K562 (cell line): ENCODE results near the gene PARD6B. TPM values are rescaled to one million over a fixed set of nuclear protein-coding genes. Genes with fewer than 3 reads are reported as not detected.

ENCODE experiments used
- MTA1 ChIP-seq: fragments of 450-650 bp; IDR thresholded peaks from 2 replicates; pipeline ENCODE4 v1.6.1; 2017; ENCODE audit warnings: borderline replicate concordance
- MYC ChIP-seq, 2 experiments: fragments of 250-450 bp in 1 of 2; sonication (Bioruptor Pico) in 1 of 2; IDR thresholded peaks; 2 replicates each; pipeline versions ENCODE4 v1.5.1 to v1.6.1; 2012 to 2021; ENCODE audit warnings: low read depth in 2 of 2, borderline replicate concordance in 1 of 2, improper control_type of control experiment in 1 of 2, low read length in 1 of 2, mild to moderate bottlenecking in 1 of 2, moderate library complexity in 1 of 2
- NR4A1 ChIP-seq, 2 experiments: fragments of 250-450 bp in 1 of 2; fragments of 450-650 bp in 1 of 2; sonication (Bioruptor Pico) in 1 of 2; IDR thresholded peaks; 2 replicates each; pipeline versions ENCODE4 v1.4.0 to v1.6.1; 2016 to 2020; ENCODE audit warnings: mild to moderate bottlenecking in 2 of 2, missing compliant biosample characterization in 1 of 2, missing genetic modification characterization in 1 of 2, moderate library complexity in 1 of 2
- POLR3G ChIP-seq: IDR thresholded peaks from 2 replicates; pipeline ENCODE4 v1.6.1; 2011; ENCODE audit not compliant: insufficient read length, insufficient replicate concordance; ENCODE audit errors: extremely low read depth
- SREBF2 ChIP-seq: sonication (generic); formaldehyde crosslinking; IDR thresholded peaks from 2 replicates; pipeline ENCODE4 v1.4.0; 2020; ENCODE audit warnings: mild to moderate bottlenecking, missing genetic modification reagents
- ZNF311 ChIP-seq: fragments of 250-450 bp; sonication (Bioruptor Pico); IDR thresholded peaks from 2 replicates; pipeline ENCODE4 v1.4.0; 2020; ENCODE audit warnings: mild to moderate bottlenecking, moderate library complexity
- polyA plus RNA-seq, 8 experiments: library from polyadenylated mRNA; depleted of rRNA in 4 of 8; stranded (reverse) in 5 of 8; unstranded in 3 of 8; fragments of >200 nt; fragmentation: Nextera tagmentation in 2 of 8; fragmentation: Illumina TruSeq in 1 of 8; extraction: Ambion mirVana in 2 of 8; extraction: Trizol in 1 of 8; gene quantifications; 2 replicates each; pipeline versions ENCODE4 v1.2.1 to v1.2.3, GENCODE V29; 2011 to 2014; ENCODE audit warnings: inconsistent platforms in 1 of 8, missing spikeins in 1 of 8
- total RNA-seq, 7 experiments: library from RNA; depleted of rRNA in 6 of 7; stranded (reverse); fragments of >200 nt in 6 of 7; fragmentation: Illumina TruSeq in 2 of 7; extraction: Trizol in 2 of 7; gene quantifications; 2 replicates each; pipeline versions ENCODE4 v1.2.1 to v1.2.3, GENCODE V29; 2011 to 2021; ENCODE audit warnings: low replicate concordance in 1 of 7
- TF ChIP-seq, protein P1 (sequence below): fragments of 450-650 bp; IDR thresholded peaks from 2 replicates; pipeline ENCODE4 v1.6.1; 2016; ENCODE audit warnings: mild to moderate bottlenecking, moderate library complexity
- TF ChIP-seq, protein P2 (sequence below): sonication (generic); formaldehyde crosslinking; IDR thresholded peaks from 2 replicates; pipeline ENCODE4 v1.8.0; 2022; ENCODE audit warnings: missing genetic modification reagents, mild to moderate bottlenecking, borderline replicate concordance
- TF ChIP-seq, protein P3 (sequence below): IDR thresholded peaks from 2 replicates; pipeline ENCODE4 v1.6.1; 2012; ENCODE audit warnings: low read depth, low read length, improper control_type of control experiment, borderline replicate concordance

Gene PARD6B
- total and polyA plus RNA-seq, 9 of the 15 experiments (the other 6 are each of a cell fraction or from before 2014, with no cell fraction given), result 1.7 to 12.3 (median 5.5) TPM

DNA sequence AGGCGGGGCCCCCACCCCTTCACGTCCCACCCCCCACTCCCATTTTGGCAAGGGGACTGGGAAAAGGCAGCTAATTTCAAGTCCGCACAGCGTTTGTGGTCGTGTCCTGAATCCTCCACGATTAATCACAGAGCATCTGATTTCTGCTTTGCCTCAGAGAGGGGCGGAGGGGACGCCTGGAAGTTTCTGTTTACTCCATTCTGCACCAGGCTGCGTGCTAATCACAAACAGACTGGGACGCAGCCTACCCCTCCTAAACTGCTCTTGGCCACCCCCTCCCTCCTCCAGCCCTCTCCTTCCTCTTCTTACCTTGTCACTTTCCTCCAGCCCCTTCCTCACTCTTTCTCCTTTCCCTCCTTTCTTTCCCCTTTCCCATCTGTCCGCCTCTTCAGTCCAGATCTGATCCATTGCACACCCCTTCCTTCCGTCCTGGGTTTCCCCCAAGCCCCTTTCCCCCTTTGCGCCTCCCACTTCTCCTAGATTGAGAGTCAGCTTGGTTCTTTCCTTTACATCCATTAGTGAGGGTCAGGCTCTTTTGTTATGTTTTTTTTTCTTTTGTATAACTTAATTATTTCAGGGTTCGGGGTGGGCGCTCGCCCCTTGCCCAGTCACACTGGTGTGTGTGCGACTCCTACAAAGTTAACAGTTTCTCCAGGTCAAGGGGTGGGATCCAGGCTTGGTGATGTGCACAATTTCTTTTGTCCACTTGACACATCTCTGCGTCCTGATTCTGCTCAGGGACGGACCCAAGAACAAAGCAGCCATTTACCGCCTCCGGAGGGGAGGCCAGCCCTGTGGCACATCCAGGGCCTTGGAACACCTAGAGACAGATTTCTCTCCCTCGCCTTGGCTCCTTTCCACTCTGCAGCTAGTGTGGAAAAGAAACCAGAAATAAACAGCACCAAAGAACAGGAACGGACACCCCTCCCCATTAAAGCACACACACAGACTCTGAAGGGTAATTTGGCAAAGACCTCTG is 39.5 kb upstream of the PARD6B start (continued):
- TF ChIP-seq, protein P1, sequence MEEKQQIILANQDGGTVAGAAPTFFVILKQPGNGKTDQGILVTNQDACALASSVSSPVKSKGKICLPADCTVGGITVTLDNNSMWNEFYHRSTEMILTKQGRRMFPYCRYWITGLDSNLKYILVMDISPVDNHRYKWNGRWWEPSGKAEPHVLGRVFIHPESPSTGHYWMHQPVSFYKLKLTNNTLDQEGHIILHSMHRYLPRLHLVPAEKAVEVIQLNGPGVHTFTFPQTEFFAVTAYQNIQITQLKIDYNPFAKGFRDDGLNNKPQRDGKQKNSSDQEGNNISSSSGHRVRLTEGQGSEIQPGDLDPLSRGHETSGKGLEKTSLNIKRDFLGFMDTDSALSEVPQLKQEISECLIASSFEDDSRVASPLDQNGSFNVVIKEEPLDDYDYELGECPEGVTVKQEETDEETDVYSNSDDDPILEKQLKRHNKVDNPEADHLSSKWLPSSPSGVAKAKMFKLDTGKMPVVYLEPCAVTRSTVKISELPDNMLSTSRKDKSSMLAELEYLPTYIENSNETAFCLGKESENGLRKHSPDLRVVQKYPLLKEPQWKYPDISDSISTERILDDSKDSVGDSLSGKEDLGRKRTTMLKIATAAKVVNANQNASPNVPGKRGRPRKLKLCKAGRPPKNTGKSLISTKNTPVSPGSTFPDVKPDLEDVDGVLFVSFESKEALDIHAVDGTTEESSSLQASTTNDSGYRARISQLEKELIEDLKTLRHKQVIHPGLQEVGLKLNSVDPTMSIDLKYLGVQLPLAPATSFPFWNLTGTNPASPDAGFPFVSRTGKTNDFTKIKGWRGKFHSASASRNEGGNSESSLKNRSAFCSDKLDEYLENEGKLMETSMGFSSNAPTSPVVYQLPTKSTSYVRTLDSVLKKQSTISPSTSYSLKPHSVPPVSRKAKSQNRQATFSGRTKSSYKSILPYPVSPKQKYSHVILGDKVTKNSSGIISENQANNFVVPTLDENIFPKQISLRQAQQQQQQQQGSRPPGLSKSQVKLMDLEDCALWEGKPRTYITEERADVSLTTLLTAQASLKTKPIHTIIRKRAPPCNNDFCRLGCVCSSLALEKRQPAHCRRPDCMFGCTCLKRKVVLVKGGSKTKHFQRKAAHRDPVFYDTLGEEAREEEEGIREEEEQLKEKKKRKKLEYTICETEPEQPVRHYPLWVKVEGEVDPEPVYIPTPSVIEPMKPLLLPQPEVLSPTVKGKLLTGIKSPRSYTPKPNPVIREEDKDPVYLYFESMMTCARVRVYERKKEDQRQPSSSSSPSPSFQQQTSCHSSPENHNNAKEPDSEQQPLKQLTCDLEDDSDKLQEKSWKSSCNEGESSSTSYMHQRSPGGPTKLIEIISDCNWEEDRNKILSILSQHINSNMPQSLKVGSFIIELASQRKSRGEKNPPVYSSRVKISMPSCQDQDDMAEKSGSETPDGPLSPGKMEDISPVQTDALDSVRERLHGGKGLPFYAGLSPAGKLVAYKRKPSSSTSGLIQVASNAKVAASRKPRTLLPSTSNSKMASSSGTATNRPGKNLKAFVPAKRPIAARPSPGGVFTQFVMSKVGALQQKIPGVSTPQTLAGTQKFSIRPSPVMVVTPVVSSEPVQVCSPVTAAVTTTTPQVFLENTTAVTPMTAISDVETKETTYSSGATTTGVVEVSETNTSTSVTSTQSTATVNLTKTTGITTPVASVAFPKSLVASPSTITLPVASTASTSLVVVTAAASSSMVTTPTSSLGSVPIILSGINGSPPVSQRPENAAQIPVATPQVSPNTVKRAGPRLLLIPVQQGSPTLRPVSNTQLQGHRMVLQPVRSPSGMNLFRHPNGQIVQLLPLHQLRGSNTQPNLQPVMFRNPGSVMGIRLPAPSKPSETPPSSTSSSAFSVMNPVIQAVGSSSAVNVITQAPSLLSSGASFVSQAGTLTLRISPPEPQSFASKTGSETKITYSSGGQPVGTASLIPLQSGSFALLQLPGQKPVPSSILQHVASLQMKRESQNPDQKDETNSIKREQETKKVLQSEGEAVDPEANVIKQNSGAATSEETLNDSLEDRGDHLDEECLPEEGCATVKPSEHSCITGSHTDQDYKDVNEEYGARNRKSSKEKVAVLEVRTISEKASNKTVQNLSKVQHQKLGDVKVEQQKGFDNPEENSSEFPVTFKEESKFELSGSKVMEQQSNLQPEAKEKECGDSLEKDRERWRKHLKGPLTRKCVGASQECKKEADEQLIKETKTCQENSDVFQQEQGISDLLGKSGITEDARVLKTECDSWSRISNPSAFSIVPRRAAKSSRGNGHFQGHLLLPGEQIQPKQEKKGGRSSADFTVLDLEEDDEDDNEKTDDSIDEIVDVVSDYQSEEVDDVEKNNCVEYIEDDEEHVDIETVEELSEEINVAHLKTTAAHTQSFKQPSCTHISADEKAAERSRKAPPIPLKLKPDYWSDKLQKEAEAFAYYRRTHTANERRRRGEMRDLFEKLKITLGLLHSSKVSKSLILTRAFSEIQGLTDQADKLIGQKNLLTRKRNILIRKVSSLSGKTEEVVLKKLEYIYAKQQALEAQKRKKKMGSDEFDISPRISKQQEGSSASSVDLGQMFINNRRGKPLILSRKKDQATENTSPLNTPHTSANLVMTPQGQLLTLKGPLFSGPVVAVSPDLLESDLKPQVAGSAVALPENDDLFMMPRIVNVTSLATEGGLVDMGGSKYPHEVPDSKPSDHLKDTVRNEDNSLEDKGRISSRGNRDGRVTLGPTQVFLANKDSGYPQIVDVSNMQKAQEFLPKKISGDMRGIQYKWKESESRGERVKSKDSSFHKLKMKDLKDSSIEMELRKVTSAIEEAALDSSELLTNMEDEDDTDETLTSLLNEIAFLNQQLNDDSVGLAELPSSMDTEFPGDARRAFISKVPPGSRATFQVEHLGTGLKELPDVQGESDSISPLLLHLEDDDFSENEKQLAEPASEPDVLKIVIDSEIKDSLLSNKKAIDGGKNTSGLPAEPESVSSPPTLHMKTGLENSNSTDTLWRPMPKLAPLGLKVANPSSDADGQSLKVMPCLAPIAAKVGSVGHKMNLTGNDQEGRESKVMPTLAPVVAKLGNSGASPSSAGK, result no peak
- TF ChIP-seq SREBF2 (CRISPR knock-in tag) (no peak), POLR3G (no peak), NR4A1 (CRISPR knock-in tag; IDR thresholded peaks at IDR 0.05) (no peak), NR4A1 (tag; IDR thresholded peaks at IDR 0.05) (no peak), ZNF311 (no peak), MTA1 (peak; percentile 53; the same call in 1 of the 2 replicates), MYC (IDR thresholded peaks at IDR 0.05; ENCODE audit: low read depth, low read length) (no peak; the same call in 1 of the 2 replicates), MYC (CRISPR knock-in tag; IDR thresholded peaks at IDR 0.05; ENCODE audit: borderline replicate concordance, low read depth) (no peak)
- TF ChIP-seq, protein P2, sequence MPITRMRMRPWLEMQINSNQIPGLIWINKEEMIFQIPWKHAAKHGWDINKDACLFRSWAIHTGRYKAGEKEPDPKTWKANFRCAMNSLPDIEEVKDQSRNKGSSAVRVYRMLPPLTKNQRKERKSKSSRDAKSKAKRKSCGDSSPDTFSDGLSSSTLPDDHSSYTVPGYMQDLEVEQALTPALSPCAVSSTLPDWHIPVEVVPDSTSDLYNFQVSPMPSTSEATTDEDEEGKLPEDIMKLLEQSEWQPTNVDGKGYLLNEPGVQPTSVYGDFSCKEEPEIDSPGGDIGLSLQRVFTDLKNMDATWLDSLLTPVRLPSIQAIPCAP (CRISPR knock-in tag), result no peak
- TF ChIP-seq, protein P3, sequence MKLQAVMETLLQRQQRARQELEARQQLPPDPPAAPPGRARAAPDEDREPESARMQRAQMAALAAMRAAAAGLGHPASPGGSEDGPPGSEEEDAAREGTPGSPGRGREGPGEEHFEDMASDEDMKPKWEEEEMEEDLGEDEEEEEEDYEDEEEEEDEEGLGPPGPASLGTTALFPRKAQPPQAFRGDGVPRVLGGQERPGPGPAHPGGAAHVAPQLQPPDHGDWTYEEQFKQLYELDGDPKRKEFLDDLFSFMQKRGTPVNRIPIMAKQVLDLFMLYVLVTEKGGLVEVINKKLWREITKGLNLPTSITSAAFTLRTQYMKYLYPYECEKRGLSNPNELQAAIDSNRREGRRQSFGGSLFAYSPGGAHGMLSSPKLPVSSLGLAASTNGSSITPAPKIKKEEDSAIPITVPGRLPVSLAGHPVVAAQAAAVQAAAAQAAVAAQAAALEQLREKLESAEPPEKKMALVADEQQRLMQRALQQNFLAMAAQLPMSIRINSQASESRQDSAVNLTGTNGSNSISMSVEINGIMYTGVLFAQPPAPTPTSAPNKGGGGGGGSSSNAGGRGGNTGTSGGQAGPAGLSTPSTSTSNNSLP, result no peak
